ENCODE results near the gene ZNF213.

GRCh38 chr16:3143189-3143588 lies 8.4 kb downstream of the ZNF213 start:
- TF ChIP-seq CTCF (IDR thresholded peaks at IDR 0.05), result no peak
- TF ChIP-seq ZFX (IDR thresholded peaks at IDR 0.05; ENCODE audit: borderline replicate concordance), result no peak

Data from 22Rv1 (cell line).